A549 (cell line): ENCODE data around the gene POLE. TPM values are rescaled to one million over a fixed set of nuclear protein-coding genes. Genes with fewer than 3 reads are reported as not detected.

ENCODE experiments used
- ATAC-seq, 2 experiments: fragments of 200-7000 bp in 1 of 2; fragments of >200 bp in 1 of 2; cut with Nextera tagmentation in 1 of 2; cut with Tn5 transposase in 1 of 2; 3 replicates each; pipeline versions ENCODE4 v1.8.0 to v1.9.1; 2018 to 2020; ENCODE audit warnings: mild to moderate bottlenecking in 1 of 2, moderate library complexity in 1 of 2
- CTCF ChIA-PET: fragments of 300-600 bp; sonication (Branson Sonifier 250); formaldehyde crosslinking; extraction: SDS; loops from one replicate; lab custom pipeline; 2021; ENCODE audit warnings: antibody characterized with exemption, inconsistent platforms; lab: Yijun Ruan, JAX
- POLR2A ChIA-PET: fragments of 350-600 bp; formaldehyde crosslinking; extraction: SDS; loops from one replicate; lab custom pipeline; 2021; ENCODE audit warnings: antibody characterized with exemption, inconsistent platforms; lab: Yijun Ruan, JAX
- DNase-seq, 2 experiments: peaks; one replicate each; pipeline versions ENCODE4 v3.0.0 to v3.0.0-alpha.2; 2011 to 2016; ENCODE audit warnings: low read depth in 1 of 2, low spot score in 1 of 2
- FAIRE-seq: peaks from 2 replicates; lab custom pipeline; 2011; peaks lifted over from hg19 to GRCh38; lab: Jason Lieb, UNC
- H3K27ac ChIP-seq, 2 experiments: fragments of >200 bp; sonication (Bioruptor Twin); formaldehyde crosslinking; 3 replicates each; pipeline ENCODE4 v1.5.1; 2016 to 2017
- H3K4me1 ChIP-seq: fragments of >200 bp; sonication (Bioruptor Twin); formaldehyde crosslinking; 3 replicates; pipeline ENCODE4 v1.6.1; 2016
- H3K4me2 ChIP-seq: fragments of >200 bp; sonication (Bioruptor Twin); formaldehyde crosslinking; 3 replicates; pipeline ENCODE4 v1.6.1; 2016
- H3K4me3 ChIP-seq: fragments of >200 bp; sonication (Bioruptor Twin); formaldehyde crosslinking; 3 replicates; pipeline ENCODE4 v1.5.1; 2016
- H3K9me3 ChIP-seq: fragments of >200 bp; sonication (Bioruptor Twin); formaldehyde crosslinking; 3 replicates; pipeline ENCODE4 v1.6.1; 2016
- BCL3 ChIP-seq: fragments of >200 bp; sonication (Bioruptor Twin); formaldehyde crosslinking; IDR thresholded peaks from 3 replicates; pipeline ENCODE4 v1.6.1; 2016
- CHD2 ChIP-seq: fragments of 150-350 bp; IDR thresholded peaks from 2 replicates; pipeline ENCODE4 v1.6.1; 2014; ENCODE audit warnings: low read length; ENCODE audit not compliant: partially characterized antibody
- CHD4 ChIP-seq: fragments of 200-600 bp; sonication (generic); IDR thresholded peaks from 2 replicates; pipeline ENCODE4 v1.6.1; 2016; ENCODE audit warnings: antibody characterized with exemption, mild to moderate bottlenecking, borderline replicate concordance
- CTCF ChIP-seq: fragments of >200 bp; sonication (Bioruptor Twin); formaldehyde crosslinking; IDR thresholded peaks from 3 replicates; pipeline ENCODE4 v1.5.1; 2016
- E2F6 ChIP-seq: IDR thresholded peaks from 2 replicates; pipeline ENCODE4 v1.6.1; 2012; ENCODE audit warnings: low read depth, borderline replicate concordance
- EHF ChIP-seq: fragments of 250-450 bp; sonication (Bioruptor Pico); IDR thresholded peaks from 2 replicates; pipeline ENCODE4 v1.5.0; 2020; ENCODE audit warnings: mild to moderate bottlenecking
- EP300 ChIP-seq, 2 experiments: fragments of >200 bp; sonication (Bioruptor Twin); formaldehyde crosslinking; IDR thresholded peaks; 2 replicates in 1 of 2; 3 replicates in 1 of 2; pipeline ENCODE4 v1.6.1; 2016 to 2017
- ESRRA ChIP-seq: fragments of 150-350 bp; IDR thresholded peaks from 2 replicates; pipeline ENCODE4 v1.6.1; 2014; ENCODE audit warnings: mild to moderate bottlenecking, low read length, borderline replicate concordance
- HEYL ChIP-seq: fragments of 250-450 bp; sonication (Bioruptor Pico); IDR thresholded peaks from 2 replicates; pipeline ENCODE4 v1.8.0; 2021; ENCODE audit warnings: mild to moderate bottlenecking, moderate library complexity
- HMGXB4 ChIP-seq: fragments of 250-450 bp; sonication (Bioruptor Pico); IDR thresholded peaks from 2 replicates; pipeline ENCODE4 v1.5.0; 2021; ENCODE audit warnings: mild to moderate bottlenecking, moderate library complexity, borderline replicate concordance
- HOXA7 ChIP-seq: fragments of 250-450 bp; sonication (Bioruptor Pico); IDR thresholded peaks from 2 replicates; pipeline ENCODE4 v1.5.0; 2020; ENCODE audit warnings: mild to moderate bottlenecking, moderate library complexity
- JUN ChIP-seq, 2 experiments: fragments of >200 bp; sonication (Bioruptor Twin); formaldehyde crosslinking; IDR thresholded peaks; 2 replicates in 1 of 2; 3 replicates in 1 of 2; pipeline ENCODE4 v1.6.1; 2016 to 2017
- MAX ChIP-seq: IDR thresholded peaks from 2 replicates; pipeline ENCODE4 v1.6.1; 2012
- MAZ ChIP-seq: fragments of 150-350 bp; IDR thresholded peaks from 2 replicates; pipeline ENCODE4 v1.6.1; 2014; ENCODE audit warnings: antibody characterized with exemption, low read depth, low read length, borderline replicate concordance
- MYC ChIP-seq: IDR thresholded peaks from 2 replicates; pipeline ENCODE4 v1.6.1; 2012; ENCODE audit warnings: mild to moderate bottlenecking, inconsistent platforms, low read length, improper control_type of control experiment, borderline replicate concordance
- NPAS2 ChIP-seq: fragments of 250-450 bp; sonication (Bioruptor Pico); IDR thresholded peaks from 2 replicates; pipeline ENCODE4 v1.8.0; 2022; ENCODE audit warnings: mild to moderate bottlenecking, moderate library complexity, borderline replicate concordance
- POLR2A ChIP-seq: IDR thresholded peaks from 2 replicates; pipeline ENCODE4 v1.6.1; 2012; ENCODE audit warnings: mild to moderate bottlenecking, low read length
- RAD21 ChIP-seq, 2 experiments: fragments of >200 bp in 1 of 2; sonication (Bioruptor Twin) in 1 of 2; formaldehyde crosslinking in 1 of 2; IDR thresholded peaks in 1 of 2; conservative IDR thresholded peaks in 1 of 2; 2 replicates in 1 of 2; 3 replicates in 1 of 2; pipeline ENCODE4 v1.6.1; 2012 to 2018; ENCODE audit warnings: inconsistent platforms in 1 of 2
- RARB ChIP-seq: fragments of 250-450 bp; sonication (Bioruptor Pico); IDR thresholded peaks from 2 replicates; pipeline ENCODE4 v1.8.0; 2021; ENCODE audit warnings: mild to moderate bottlenecking, moderate library complexity
- REST ChIP-seq: fragments of 200-600 bp; sonication (generic); IDR thresholded peaks from 2 replicates; pipeline ENCODE4 v1.6.1; 2016; ENCODE audit warnings: antibody characterized with exemption, mild to moderate bottlenecking, moderate library complexity
- SMC3 ChIP-seq: fragments of >200 bp; sonication (Bioruptor Twin); formaldehyde crosslinking; IDR thresholded peaks from 3 replicates; pipeline ENCODE4 v1.6.1; 2018; ENCODE audit warnings: inconsistent platforms
- SREBF2 ChIP-seq: fragments of 450-650 bp; IDR thresholded peaks from 2 replicates; pipeline ENCODE4 v1.6.1; 2014; ENCODE audit warnings: mild to moderate bottlenecking, moderate library complexity
- USF2 ChIP-seq: fragments of 450-650 bp; IDR thresholded peaks from 2 replicates; pipeline ENCODE4 v1.6.1; 2014; ENCODE audit warnings: antibody characterized with exemption
- ZFP36 ChIP-seq: fragments of 450-650 bp; IDR thresholded peaks from 2 replicates; pipeline ENCODE4 v1.6.1; 2014; ENCODE audit warnings: borderline replicate concordance; ENCODE audit not compliant: partially characterized antibody
- WGBS: methylation state at CpG from one replicate; pipeline ENCODE4 v1.1.6; 2017; ENCODE audit errors: missing lambda C conversion rate; 5-methylcytosine and 5-hydroxymethylcytosine counted together
- polyA plus RNA-seq, 4 experiments: library from polyadenylated mRNA; depleted of rRNA in 3 of 4; stranded (reverse); fragments of >200 nt; fragmentation: RNase III in 1 of 4; extraction: RNeasy Plus Mini Kit Qiagen cat#74134 plus additional on column Dnase treatment in 1 of 4; gene quantifications; 2 replicates in 3 of 4; 3 replicates in 1 of 4; pipeline ENCODE4 v1.2.3, GENCODE V29; 2011 to 2017

POLE gene
- polyA plus RNA-seq, 2 of the 4 experiments (the other 2 are of a cell fraction) = 28.9 to 67.2 TPM

GRCh38 chr12:132615579-132616038, 71.5 kb downstream of the POLE start:
- peaks cover 10% of the 10 kb centered on the region for H3K4me1 ChIP-seq
- TF ChIP-seq HOXA7 (no peak), BCL3 (no peak), ZFP36 (no peak), MAZ (no peak), REST (no peak), EHF (no peak), ESRRA (no peak), CHD4 (no peak), MYC (no peak), POLR2A (no peak), NPAS2 (no peak), USF2 (no peak), EP300 (IDR thresholded peaks at IDR 0.05) (no peak), HMGXB4 (CRISPR knock-in tag) (no peak), RAD21 (conservative IDR thresholded peaks at IDR 0.05 in 1 of 2, IDR thresholded peaks at IDR 0.05 in 1 of 2) (no peak), SREBF2 (no peak), E2F6 (no peak)
- DNase-seq = no peak
- FAIRE-seq = no peak
- CTCF ChIA-PET = interaction anchor here (0.7 to 11.9 kb wide), 31 partner anchors 9 to 614 kb away, joined by 3 to 132 read pairs (median 4); no protein-coding TSS in a partner anchor
- ATAC-seq = peak in 1 of 2 experiments; percentile 4; a peak in 3 of 6 replicates
- H3K27ac ChIP-seq = no peak overlapping the region
- 48% methylated on average over 16 of the region's 16 CpGs for WGBS
- no peak overlapping the region for H3K4me3 ChIP-seq
- H3K4me2 ChIP-seq = no peak overlapping the region
- peaks cover 42% of the 10 kb centered on the region for H3K9me3 ChIP-seq
- POLR2A ChIA-PET = no interaction called here

GRCh38 chr12:132614861-132615578, 72.1 kb downstream of the POLE start:
- ChIA-PET CTCF (interaction anchor here (0.7 to 11.9 kb wide), 29 partner anchors 10 to 613 kb away, joined by 3 to 132 read pairs (median 4); no protein-coding TSS in a partner anchor), POLR2A (no interaction called here)
- DNase-seq (peak; percentile 80 to 89), FAIRE-seq (peak; percentile 72), ATAC-seq (peak; percentile 78 to 89)
- Histone ChIP-seq H3K4me1 (peaks cover 10% of the 10 kb centered on the region), H3K4me2 (0 out of 3 replicates have a peak overlapping the region, but pooled peaks have one; percentile 22), H3K9me3 (peaks cover 42% of the 10 kb centered on the region), H3K4me3 (no peak overlapping the region), H3K27ac (no peak overlapping the region)
- WGBS = 21% methylated on average over 18 of the region's 18 CpGs
- TF ChIP-seq MYC = peak; percentile 67; the same call in 1 of the 2 replicates
- no peak for TF ChIP-seq HEYL
- no peak for TF ChIP-seq RARB (CRISPR knock-in tag)
- TF ChIP-seq CHD2 = no peak
- TF ChIP-seq JUN (IDR thresholded peaks at IDR 0.05) = no peak
- TF ChIP-seq SMC3 = peak; percentile 92
- peak; percentile 86 for TF ChIP-seq MAX
- TF ChIP-seq NPAS2 = 0 out of 2 replicates have a peak, but pooled peaks have one; percentile 39
- peak; percentile 94 for TF ChIP-seq CTCF
- TF ChIP-seq E2F6 = 0 out of 2 replicates have a peak, but pooled peaks have one; percentile 23
- TF ChIP-seq RAD21 (conservative IDR thresholded peaks at IDR 0.05 in 1 of 2, IDR thresholded peaks at IDR 0.05 in 1 of 2) = peak; percentile 85 to 92
